ENCODE data around the gene EVA1A.

DNA sequence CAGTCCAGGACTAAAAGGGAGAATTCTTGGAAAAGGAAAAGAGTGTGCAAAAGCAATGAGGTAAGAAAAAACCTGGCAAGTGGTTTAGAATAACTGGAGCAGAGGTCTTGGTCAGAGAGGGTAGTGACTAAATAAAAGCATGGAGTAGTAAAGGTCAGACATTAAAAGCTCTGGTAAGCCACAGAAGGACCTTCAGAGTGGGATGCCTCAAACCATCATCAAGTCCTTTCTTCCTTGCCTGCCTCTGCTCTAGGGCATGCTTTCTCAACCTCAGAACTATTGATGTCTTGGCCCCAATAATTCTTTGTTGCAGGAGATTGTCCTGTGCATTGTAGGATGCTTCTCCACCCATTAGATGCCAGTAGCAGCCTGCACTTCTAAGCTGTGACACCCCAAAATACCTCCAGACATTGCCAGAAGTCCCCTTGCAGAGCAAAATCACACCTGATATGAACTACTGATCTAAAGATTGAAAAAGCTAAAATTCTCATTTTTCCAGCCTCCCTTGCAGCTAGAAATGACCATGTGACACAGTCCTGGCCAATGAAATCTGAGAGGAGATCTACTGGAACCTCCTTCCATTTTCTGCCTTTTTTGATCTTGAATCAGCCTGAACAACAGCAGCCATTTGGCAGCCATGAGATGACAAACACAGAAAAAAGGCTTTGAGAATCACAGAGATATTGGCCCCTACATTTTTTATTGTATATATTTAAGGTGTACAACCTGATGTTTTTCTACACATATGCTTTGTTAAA lies 48.1 kb downstream of the EVA1A start:
- TF ChIP-seq, protein P1, sequence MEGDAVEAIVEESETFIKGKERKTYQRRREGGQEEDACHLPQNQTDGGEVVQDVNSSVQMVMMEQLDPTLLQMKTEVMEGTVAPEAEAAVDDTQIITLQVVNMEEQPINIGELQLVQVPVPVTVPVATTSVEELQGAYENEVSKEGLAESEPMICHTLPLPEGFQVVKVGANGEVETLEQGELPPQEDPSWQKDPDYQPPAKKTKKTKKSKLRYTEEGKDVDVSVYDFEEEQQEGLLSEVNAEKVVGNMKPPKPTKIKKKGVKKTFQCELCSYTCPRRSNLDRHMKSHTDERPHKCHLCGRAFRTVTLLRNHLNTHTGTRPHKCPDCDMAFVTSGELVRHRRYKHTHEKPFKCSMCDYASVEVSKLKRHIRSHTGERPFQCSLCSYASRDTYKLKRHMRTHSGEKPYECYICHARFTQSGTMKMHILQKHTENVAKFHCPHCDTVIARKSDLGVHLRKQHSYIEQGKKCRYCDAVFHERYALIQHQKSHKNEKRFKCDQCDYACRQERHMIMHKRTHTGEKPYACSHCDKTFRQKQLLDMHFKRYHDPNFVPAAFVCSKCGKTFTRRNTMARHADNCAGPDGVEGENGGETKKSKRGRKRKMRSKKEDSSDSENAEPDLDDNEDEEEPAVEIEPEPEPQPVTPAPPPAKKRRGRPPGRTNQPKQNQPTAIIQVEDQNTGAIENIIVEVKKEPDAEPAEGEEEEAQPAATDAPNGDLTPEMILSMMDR (IDR thresholded peaks at IDR 0.05 in 4 of 5, conservative IDR thresholded peaks at IDR 0.05 in 1 of 5): no peak
- TF ChIP-seq POLR2A (IDR thresholded peaks at IDR 0.05): no peak
